Measurements from ENCODE around the gene LAMA1.

The LAMA1 gene

DNA sequence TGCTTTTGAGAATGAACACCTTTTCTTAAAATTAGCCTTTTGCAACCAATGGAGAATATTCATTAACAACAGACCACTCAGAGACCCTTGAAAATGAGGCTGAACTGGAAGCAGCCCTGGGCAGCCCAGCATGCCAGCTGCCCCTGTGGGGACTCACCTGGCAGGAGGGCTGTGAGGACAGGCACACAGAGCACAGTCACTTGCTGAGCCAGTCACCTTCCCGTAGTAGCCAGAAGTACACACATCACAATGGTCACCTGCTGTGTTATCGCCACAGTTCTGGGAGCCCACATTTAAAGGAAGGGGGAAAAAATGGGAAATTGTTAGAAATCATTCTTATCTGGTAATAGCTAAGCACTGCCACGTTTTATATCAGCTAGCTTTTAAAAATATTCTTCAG, 115.5 kb downstream of the LAMA1 start:
- no peaks in the 10 kb centered on the region for H3K27me3 ChIP-seq (ENCODE audit: control insufficient read depth in 1 of 2, insufficient read depth in 2 of 2, low read length in 2 of 2)
- no peaks in the 10 kb centered on the region for H3K4me1 ChIP-seq (ENCODE audit: control insufficient read depth in 1 of 2, insufficient read depth in 2 of 2, low read length in 2 of 2)
- H3K27ac ChIP-seq (ENCODE audit: low read depth, low read length) = no peak overlapping the region
- no peak overlapping the region for H3K9ac ChIP-seq (ENCODE audit: low read depth in 1 of 2, low read length in 2 of 2)
- no peak overlapping the region for H3K4me3 ChIP-seq (ENCODE audit: low read depth in 1 of 2, low read length in 2 of 2)
- no peaks in the 10 kb centered on the region for H3K36me3 ChIP-seq (ENCODE audit: control insufficient read depth in 1 of 2, insufficient read depth in 2 of 2, low read length in 2 of 2)
- no peaks in the 10 kb centered on the region for H3K9me3 ChIP-seq (ENCODE audit: control insufficient read depth in 1 of 2, low read length in 2 of 2)

DNA sequence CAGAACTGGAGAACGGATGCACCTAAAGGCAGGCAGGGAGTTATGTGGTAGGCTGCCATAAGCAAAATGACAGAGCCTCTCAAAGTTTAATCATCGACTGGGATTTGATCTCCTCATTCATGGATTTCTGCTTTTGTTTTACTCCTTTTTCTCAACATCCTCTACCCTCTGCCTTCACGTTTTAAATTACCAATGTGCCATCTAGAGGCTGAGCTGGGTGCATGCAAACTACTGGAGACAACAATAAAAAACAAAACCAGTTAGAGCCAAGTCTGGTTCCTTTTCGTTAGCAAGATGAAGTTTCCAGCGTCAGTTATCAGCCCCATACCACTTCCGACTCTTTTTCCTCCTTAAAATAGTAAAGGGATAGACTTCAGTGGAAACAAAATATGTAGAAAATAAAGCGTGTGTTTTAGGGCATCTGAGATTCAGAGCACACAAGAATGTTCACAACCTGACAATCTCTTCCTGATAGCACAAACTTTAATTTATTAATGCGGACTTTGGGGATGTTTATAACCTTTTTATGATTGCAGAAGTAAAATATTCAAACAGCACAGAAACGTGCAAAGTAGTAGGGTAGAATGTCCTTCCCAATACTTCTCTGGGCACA, 117.0 kb downstream of the LAMA1 start:
- no peaks in the 10 kb centered on the region for H3K4me1 ChIP-seq (ENCODE audit: control insufficient read depth in 1 of 2, insufficient read depth in 2 of 2, low read length in 2 of 2)
- H3K36me3 ChIP-seq (ENCODE audit: control insufficient read depth in 1 of 2, insufficient read depth in 2 of 2, low read length in 2 of 2) = no peaks in the 10 kb centered on the region
- H3K9ac ChIP-seq (ENCODE audit: low read depth in 1 of 2, low read length in 2 of 2) = no peak overlapping the region
- H3K27ac ChIP-seq (ENCODE audit: low read depth, low read length) = no peak overlapping the region
- H3K9me3 ChIP-seq (ENCODE audit: control insufficient read depth in 1 of 2, low read length in 2 of 2) = no peaks in the 10 kb centered on the region
- H3K27me3 ChIP-seq (ENCODE audit: control insufficient read depth in 1 of 2, insufficient read depth in 2 of 2, low read length in 2 of 2) = no peaks in the 10 kb centered on the region
- H3K4me3 ChIP-seq (ENCODE audit: low read depth in 1 of 2, low read length in 2 of 2) = no peak overlapping the region

DNA sequence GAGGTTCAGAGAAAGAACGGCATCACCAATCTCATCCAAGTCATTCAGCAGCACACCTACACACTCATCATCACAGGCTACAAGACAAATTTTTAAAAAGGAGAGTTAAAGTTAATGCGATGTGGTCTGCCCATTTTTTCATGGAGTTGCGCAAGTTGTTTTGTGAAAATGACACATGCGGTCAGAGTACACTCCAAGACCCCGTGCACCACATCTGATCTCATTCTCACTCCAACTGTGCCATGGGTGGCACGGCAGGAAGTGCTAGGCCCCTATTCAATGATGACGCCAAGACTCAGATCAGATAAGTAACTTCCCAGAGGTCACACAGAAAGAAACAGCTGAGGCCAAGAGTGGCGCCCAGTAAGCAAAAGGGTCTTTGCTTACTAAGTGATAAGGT, 119.8 kb downstream of the LAMA1 start:
- H3K9ac ChIP-seq (ENCODE audit: low read depth in 1 of 2, low read length in 2 of 2) = no peak overlapping the region
- no peaks in the 10 kb centered on the region for H3K9me3 ChIP-seq (ENCODE audit: control insufficient read depth in 1 of 2, low read length in 2 of 2)
- H3K4me3 ChIP-seq (ENCODE audit: low read depth in 1 of 2, low read length in 2 of 2) = no peak overlapping the region
- no peak overlapping the region for H3K27ac ChIP-seq (ENCODE audit: low read depth, low read length)
- no peaks in the 10 kb centered on the region for H3K36me3 ChIP-seq (ENCODE audit: control insufficient read depth in 1 of 2, insufficient read depth in 2 of 2, low read length in 2 of 2)
- H3K4me1 ChIP-seq (ENCODE audit: control insufficient read depth in 1 of 2, insufficient read depth in 2 of 2, low read length in 2 of 2) = peaks cover 0 to 3% of the 10 kb centered on the region in 2 donors
- no peaks in the 10 kb centered on the region for H3K27me3 ChIP-seq (ENCODE audit: control insufficient read depth in 1 of 2, insufficient read depth in 2 of 2, low read length in 2 of 2)

GRCh38 chr18:6994771-6995430, 122.7 kb downstream of the LAMA1 start:
- H3K36me3 ChIP-seq (ENCODE audit: control insufficient read depth in 1 of 2, insufficient read depth in 2 of 2, low read length in 2 of 2) = no peaks in the 10 kb centered on the region
- no peak overlapping the region for H3K9ac ChIP-seq (ENCODE audit: low read depth in 1 of 2, low read length in 2 of 2)
- H3K27ac ChIP-seq (ENCODE audit: low read depth, low read length) = no peak overlapping the region
- H3K4me3 ChIP-seq (ENCODE audit: low read depth in 1 of 2, low read length in 2 of 2) = peak overlapping the region in 1 of 2 donors; percentile 2
- no peaks in the 10 kb centered on the region for H3K9me3 ChIP-seq (ENCODE audit: control insufficient read depth in 1 of 2, low read length in 2 of 2)
- H3K4me1 ChIP-seq (ENCODE audit: control insufficient read depth in 1 of 2, insufficient read depth in 2 of 2, low read length in 2 of 2) = peaks cover 0 to 3% of the 10 kb centered on the region in 2 donors
- H3K27me3 ChIP-seq (ENCODE audit: control insufficient read depth in 1 of 2, insufficient read depth in 2 of 2, low read length in 2 of 2) = no peaks in the 10 kb centered on the region

- Histone ChIP-seq H3K4me1 (ENCODE audit: control insufficient read depth in 1 of 2, insufficient read depth in 2 of 2, low read length in 2 of 2) (peaks cover 0 to 3% of the 10 kb centered on the region in 2 donors), H3K27ac (ENCODE audit: low read depth, low read length) (no peak overlapping the region), H3K9ac (ENCODE audit: low read depth in 1 of 2, low read length in 2 of 2) (no peak overlapping the region), H3K4me3 (ENCODE audit: low read depth in 1 of 2, low read length in 2 of 2) (no peak overlapping the region), H3K9me3 (ENCODE audit: control insufficient read depth in 1 of 2, low read length in 2 of 2) (no peaks in the 10 kb centered on the region), H3K27me3 (ENCODE audit: control insufficient read depth in 1 of 2, insufficient read depth in 2 of 2, low read length in 2 of 2) (no peaks in the 10 kb centered on the region), H3K36me3 (ENCODE audit: control insufficient read depth in 1 of 2, insufficient read depth in 2 of 2, low read length in 2 of 2) (no peaks in the 10 kb centered on the region)
Measured at GRCh38 chr18:6994056-6994770, 123.4 kb downstream of the LAMA1 start.

DNA sequence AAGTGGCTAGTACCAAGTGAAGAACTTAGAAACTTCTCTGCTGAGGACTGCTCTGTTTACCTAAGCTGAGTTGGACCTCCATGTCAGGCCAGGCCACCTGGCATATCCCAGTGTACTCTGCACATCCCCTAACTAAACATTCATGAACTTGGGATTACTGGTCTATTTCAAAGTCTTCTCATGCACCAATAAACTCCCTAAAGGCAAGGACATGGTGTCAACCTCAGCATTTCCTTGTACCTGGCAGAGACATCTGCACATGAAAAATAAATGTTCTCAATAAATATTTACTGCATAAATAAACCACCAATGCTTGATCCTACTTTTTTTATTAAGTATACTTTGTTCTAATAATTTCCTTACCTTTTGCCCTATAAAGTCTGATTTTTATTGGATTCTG, 124.8 kb downstream of the LAMA1 start:
- peaks cover 0 to 3% of the 10 kb centered on the region in 2 donors for H3K4me1 ChIP-seq (ENCODE audit: control insufficient read depth in 1 of 2, insufficient read depth in 2 of 2, low read length in 2 of 2)
- H3K9me3 ChIP-seq (ENCODE audit: control insufficient read depth in 1 of 2, low read length in 2 of 2) = no peaks in the 10 kb centered on the region
- no peaks in the 10 kb centered on the region for H3K27me3 ChIP-seq (ENCODE audit: control insufficient read depth in 1 of 2, insufficient read depth in 2 of 2, low read length in 2 of 2)
- H3K27ac ChIP-seq (ENCODE audit: low read depth, low read length) = no peak overlapping the region
- no peaks in the 10 kb centered on the region for H3K36me3 ChIP-seq (ENCODE audit: control insufficient read depth in 1 of 2, insufficient read depth in 2 of 2, low read length in 2 of 2)
- H3K4me3 ChIP-seq (ENCODE audit: low read depth in 1 of 2, low read length in 2 of 2) = no peak overlapping the region
- no peak overlapping the region for H3K9ac ChIP-seq (ENCODE audit: low read depth in 1 of 2, low read length in 2 of 2)

DNA sequence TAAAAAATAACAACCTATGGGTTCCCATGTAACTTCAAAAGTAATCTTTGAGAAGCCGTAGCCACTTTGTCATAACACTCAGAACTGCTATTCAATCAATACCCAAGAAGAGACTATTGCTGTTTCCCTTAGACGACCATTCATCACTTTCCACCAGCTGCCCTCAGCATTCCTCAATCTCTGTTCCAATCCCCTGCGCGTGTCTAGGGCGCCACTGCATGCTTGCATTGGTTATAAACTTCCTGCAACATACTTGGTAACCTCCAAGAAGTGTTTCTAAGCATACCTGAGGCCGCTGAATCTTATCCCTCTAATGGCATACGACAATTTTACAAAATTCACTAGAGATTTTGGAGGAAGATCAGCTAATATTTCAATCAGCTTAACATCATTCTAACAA, 134.2 kb downstream of the LAMA1 start:
- H3K27me3 ChIP-seq (ENCODE audit: control insufficient read depth in 1 of 2, insufficient read depth in 2 of 2, low read length in 2 of 2) = no peaks in the 10 kb centered on the region
- H3K9me3 ChIP-seq (ENCODE audit: control insufficient read depth in 1 of 2, low read length in 2 of 2) = no peaks in the 10 kb centered on the region
- no peaks in the 10 kb centered on the region for H3K36me3 ChIP-seq (ENCODE audit: control insufficient read depth in 1 of 2, insufficient read depth in 2 of 2, low read length in 2 of 2)
- H3K9ac ChIP-seq (ENCODE audit: low read depth in 1 of 2, low read length in 2 of 2) = no peak overlapping the region
- H3K27ac ChIP-seq (ENCODE audit: low read depth, low read length) = no peak overlapping the region
- H3K4me1 ChIP-seq (ENCODE audit: control insufficient read depth in 1 of 2, insufficient read depth in 2 of 2, low read length in 2 of 2) = no peaks in the 10 kb centered on the region
- no peak overlapping the region for H3K4me3 ChIP-seq (ENCODE audit: low read depth in 1 of 2, low read length in 2 of 2)

GRCh38 chr18:6982398-6982797, 135.2 kb downstream of the LAMA1 start:
- Histone ChIP-seq H3K36me3 (ENCODE audit: control insufficient read depth in 1 of 2, insufficient read depth in 2 of 2, low read length in 2 of 2) (no peaks in the 10 kb centered on the region), H3K27me3 (ENCODE audit: control insufficient read depth in 1 of 2, insufficient read depth in 2 of 2, low read length in 2 of 2) (no peaks in the 10 kb centered on the region), H3K9ac (ENCODE audit: low read depth in 1 of 2, low read length in 2 of 2) (no peak overlapping the region), H3K27ac (ENCODE audit: low read depth, low read length) (no peak overlapping the region), H3K4me3 (ENCODE audit: low read depth in 1 of 2, low read length in 2 of 2) (no peak overlapping the region), H3K4me1 (ENCODE audit: control insufficient read depth in 1 of 2, insufficient read depth in 2 of 2, low read length in 2 of 2) (no peaks in the 10 kb centered on the region), H3K9me3 (ENCODE audit: control insufficient read depth in 1 of 2, low read length in 2 of 2) (no peaks in the 10 kb centered on the region)

- Histone ChIP-seq H3K4me1 (ENCODE audit: control insufficient read depth in 1 of 2, insufficient read depth in 2 of 2, low read length in 2 of 2) (no peaks in the 10 kb centered on the region), H3K4me3 (ENCODE audit: low read depth in 1 of 2, low read length in 2 of 2) (no peak overlapping the region), H3K36me3 (ENCODE audit: control insufficient read depth in 1 of 2, insufficient read depth in 2 of 2, low read length in 2 of 2) (no peaks in the 10 kb centered on the region)
Measured at GRCh38 chr18:6980363-6980762, 137.2 kb downstream of the LAMA1 start.

GRCh38 chr18:6979954-6980353, 137.6 kb downstream of the LAMA1 start:
- Histone ChIP-seq H3K4me3 (ENCODE audit: low read depth in 1 of 2, low read length in 2 of 2) (no peak overlapping the region), H3K27me3 (ENCODE audit: control insufficient read depth in 1 of 2, insufficient read depth in 2 of 2, low read length in 2 of 2) (no peaks in the 10 kb centered on the region), H3K9ac (ENCODE audit: low read depth in 1 of 2, low read length in 2 of 2) (no peak overlapping the region), H3K36me3 (ENCODE audit: control insufficient read depth in 1 of 2, insufficient read depth in 2 of 2, low read length in 2 of 2) (no peaks in the 10 kb centered on the region), H3K9me3 (ENCODE audit: control insufficient read depth in 1 of 2, low read length in 2 of 2) (no peaks in the 10 kb centered on the region), H3K27ac (ENCODE audit: low read depth, low read length) (no peak overlapping the region), H3K4me1 (ENCODE audit: control insufficient read depth in 1 of 2, insufficient read depth in 2 of 2, low read length in 2 of 2) (no peaks in the 10 kb centered on the region)

More at GRCh38 chr18:6980363-6980762, 137.2 kb downstream of the LAMA1 start:
- no peak overlapping the region for H3K27ac ChIP-seq (ENCODE audit: low read depth, low read length)
- no peak overlapping the region for H3K9ac ChIP-seq (ENCODE audit: low read depth in 1 of 2, low read length in 2 of 2)
- H3K27me3 ChIP-seq (ENCODE audit: control insufficient read depth in 1 of 2, insufficient read depth in 2 of 2, low read length in 2 of 2) = no peaks in the 10 kb centered on the region
- no peaks in the 10 kb centered on the region for H3K9me3 ChIP-seq (ENCODE audit: control insufficient read depth in 1 of 2, low read length in 2 of 2)
